ENCODE data around the gene KRT77.

Gene KRT77

GRCh38 chr12:52661668-52662067 lies 41.7 kb downstream of the KRT77 start:
- no peak for TF ChIP-seq TAF1 (IDR thresholded peaks at IDR 0.05; ENCODE audit: borderline replicate concordance, low read depth, low read length)
- TF ChIP-seq POLR2AphosphoS5 (IDR thresholded peaks at IDR 0.05; ENCODE audit: low read depth, low read length) = no peak
- no peak for TF ChIP-seq POLR2A (IDR thresholded peaks at IDR 0.05; ENCODE audit: low read depth, low read length)
- FAIRE-seq (no peak), DNase-seq (ENCODE audit: insufficient read length) (no peak)

GRCh38 chr12:52660934-52661499 lies 42.3 kb downstream of the KRT77 start:
- TF ChIP-seq POLR2A (IDR thresholded peaks at IDR 0.05; ENCODE audit: low read depth, low read length) (no peak), POLR2AphosphoS5 (IDR thresholded peaks at IDR 0.05; ENCODE audit: low read depth, low read length) (no peak), TAF1 (IDR thresholded peaks at IDR 0.05; ENCODE audit: borderline replicate concordance, low read depth, low read length) (no peak)

GRCh38 chr12:52659951-52660350 lies 43.4 kb downstream of the KRT77 start:
- FAIRE-seq = no peak

More at GRCh38 chr12:52660934-52661499, 42.3 kb downstream of the KRT77 start:
- FAIRE-seq (no peak), DNase-seq (ENCODE audit: insufficient read length) (no peak)

GRCh38 chr12:52659395-52659794 lies 43.9 kb downstream of the KRT77 start:
- TF ChIP-seq TAF1 (IDR thresholded peaks at IDR 0.05; ENCODE audit: borderline replicate concordance, low read depth, low read length) (no peak), POLR2AphosphoS5 (IDR thresholded peaks at IDR 0.05; ENCODE audit: low read depth, low read length) (no peak), POLR2A (IDR thresholded peaks at IDR 0.05; ENCODE audit: low read depth, low read length) (no peak)
- DNase-seq (ENCODE audit: insufficient read length) = no peak
- FAIRE-seq = no peak

More at GRCh38 chr12:52659951-52660350, 43.4 kb downstream of the KRT77 start:
- TF ChIP-seq POLR2A (IDR thresholded peaks at IDR 0.05; ENCODE audit: low read depth, low read length) (no peak), TAF1 (IDR thresholded peaks at IDR 0.05; ENCODE audit: borderline replicate concordance, low read depth, low read length) (no peak), POLR2AphosphoS5 (IDR thresholded peaks at IDR 0.05; ENCODE audit: low read depth, low read length) (no peak)
- DNase-seq (ENCODE audit: insufficient read length) = no peak

- DNase-seq (ENCODE audit: insufficient read length) (no peak), FAIRE-seq (no peak)
- TF ChIP-seq TAF1 (IDR thresholded peaks at IDR 0.05; ENCODE audit: borderline replicate concordance, low read depth, low read length) (no peak), POLR2A (IDR thresholded peaks at IDR 0.05; ENCODE audit: low read depth, low read length) (no peak)
These were observed 45.1 kb downstream of the KRT77 start for GRCh38 chr12:52658196-52658595.

GRCh38 chr12:52657250-52657902 lies 45.9 kb downstream of the KRT77 start:
- no peak for FAIRE-seq
- no peak for TF ChIP-seq POLR2A (IDR thresholded peaks at IDR 0.05; ENCODE audit: low read depth, low read length)
- no peak for TF ChIP-seq TAF1 (IDR thresholded peaks at IDR 0.05; ENCODE audit: borderline replicate concordance, low read depth, low read length)
- TF ChIP-seq POLR2AphosphoS5 (IDR thresholded peaks at IDR 0.05; ENCODE audit: low read depth, low read length) = no peak
- DNase-seq (ENCODE audit: insufficient read length) = no peak

- DNase-seq (ENCODE audit: insufficient read length) = no peak
- no peak for TF ChIP-seq TAF1 (IDR thresholded peaks at IDR 0.05; ENCODE audit: borderline replicate concordance, low read depth, low read length)
- no peak for TF ChIP-seq POLR2A (IDR thresholded peaks at IDR 0.05; ENCODE audit: low read depth, low read length)
- TF ChIP-seq POLR2AphosphoS5 (IDR thresholded peaks at IDR 0.05; ENCODE audit: low read depth, low read length) = no peak
- FAIRE-seq = no peak
These were observed 46.7 kb downstream of the KRT77 start for GRCh38 chr12:52656616-52657015.

GRCh38 chr12:52655720-52656124 lies 47.6 kb downstream of the KRT77 start:
- FAIRE-seq (no peak), DNase-seq (ENCODE audit: insufficient read length) (no peak)
- TF ChIP-seq POLR2A (IDR thresholded peaks at IDR 0.05; ENCODE audit: low read depth, low read length) = no peak
- TF ChIP-seq POLR2AphosphoS5 (IDR thresholded peaks at IDR 0.05; ENCODE audit: low read depth, low read length) = no peak
- TF ChIP-seq TAF1 (IDR thresholded peaks at IDR 0.05; ENCODE audit: borderline replicate concordance, low read depth, low read length) = no peak

- DNase-seq (ENCODE audit: insufficient read length) = no peak
- TF ChIP-seq POLR2AphosphoS5 (IDR thresholded peaks at IDR 0.05; ENCODE audit: low read depth, low read length) (no peak), POLR2A (IDR thresholded peaks at IDR 0.05; ENCODE audit: low read depth, low read length) (no peak), TAF1 (IDR thresholded peaks at IDR 0.05; ENCODE audit: borderline replicate concordance, low read depth, low read length) (no peak)
- FAIRE-seq = no peak
These were observed 48.1 kb downstream of the KRT77 start for GRCh38 chr12:52655251-52655650.

GRCh38 chr12:52651726-52652261 lies 51.5 kb downstream of the KRT77 start, which contains the start of gene KRT2:
Gene KRT2 (minus strand): TSS chr12:52652211. CDS start chr12:52652142, 69 bp downstream.
- FAIRE-seq (no peak), DNase-seq (ENCODE audit: insufficient read length) (no peak)
- TF ChIP-seq POLR2A (IDR thresholded peaks at IDR 0.05; ENCODE audit: low read depth, low read length) (no peak), TAF1 (IDR thresholded peaks at IDR 0.05; ENCODE audit: borderline replicate concordance, low read depth, low read length) (no peak), POLR2AphosphoS5 (IDR thresholded peaks at IDR 0.05; ENCODE audit: low read depth, low read length) (no peak)

GRCh38 chr12:52650520-52651081 lies 52.7 kb downstream of the KRT77 start:
- FAIRE-seq = no peak

More at GRCh38 chr12:52650520-52651081, 52.7 kb downstream of the KRT77 start:
- no peak for DNase-seq (ENCODE audit: insufficient read length)
- TF ChIP-seq POLR2AphosphoS5 (IDR thresholded peaks at IDR 0.05; ENCODE audit: low read depth, low read length) (no peak), TAF1 (IDR thresholded peaks at IDR 0.05; ENCODE audit: borderline replicate concordance, low read depth, low read length) (no peak), POLR2A (IDR thresholded peaks at IDR 0.05; ENCODE audit: low read depth, low read length) (no peak)

All from GM12892 (cell line).